GM12878 (cell line): Measurements from ENCODE around the gene DLD. TPM values are rescaled to one million over a fixed set of nuclear protein-coding genes. Genes with fewer than 3 reads are reported as not detected.

Experiments
- ATAC-seq: fragments of 200-7000 bp; cut with Tn5 transposase; 3 replicates; pipeline ENCODE4 v1.9.1; 2020; ENCODE audit warnings: mild to moderate bottlenecking, moderate library complexity
- BruUV-seq: library from RNA; stranded (reverse); fragments of 400-500 nt; replicated peaks from 2 replicates; lab custom pipeline; 2021; lab: Mats Ljungman, UMichigan
- CTCF ChIA-PET: fragments of 300-600 bp; sonication (Branson Sonifier 250); formaldehyde crosslinking; extraction: SDS; loops from one replicate; lab custom pipeline; 2021; ENCODE audit warnings: inconsistent platforms; lab: Yijun Ruan, JAX
- POLR2A ChIA-PET: fragments of 350-600 bp; formaldehyde crosslinking; extraction: SDS; loops from one replicate; lab custom pipeline; 2021; ENCODE audit warnings: inconsistent platforms; lab: Charles Lee
- RAD21 ChIA-PET: fragments of 300-600 bp; sonication (Branson Sonifier 250); formaldehyde crosslinking; loops from one replicate; lab custom pipeline; 2023; ENCODE audit warnings: antibody characterized with exemption; ENCODE audit not compliant: unreplicated experiment; lab: Charles Lee
- SMC1A ChIA-PET: fragments of 300-600 bp; sonication (Branson Sonifier 250); formaldehyde crosslinking; loops from one replicate; lab custom pipeline; 2023; ENCODE audit not compliant: unreplicated experiment, uncharacterized antibody; lab: Charles Lee
- DNase-seq: peaks from one replicate; pipeline ENCODE4 v3.0.0-alpha.2; 2011; ENCODE audit warnings: low read depth, low spot score
- FAIRE-seq: peaks from 3 replicates; lab custom pipeline; 2011; peaks lifted over from hg19 to GRCh38; lab: Jason Lieb, UNC
- H2AFZ ChIP-seq: 2 replicates; pipeline ENCODE4 v1.6.0; 2011; ENCODE audit warnings: low read depth, low read length, control low read depth; ENCODE audit not compliant: control insufficient read depth
- H3K27ac ChIP-seq: 2 replicates; pipeline ENCODE4 v1.5.1; 2011; ENCODE audit warnings: control low read depth; ENCODE audit not compliant: control insufficient read depth, insufficient read depth
- H3K27me3 ChIP-seq, 2 experiments: replicated peaks in 1 of 2; 2 replicates each; pipeline versions ENCODE4 v1.6.0 to v1.6.1; 2011; ENCODE audit warnings: low read length in 1 of 2; ENCODE audit not compliant: control insufficient read depth in 2 of 2, insufficient read depth in 2 of 2
- H3K36me3 ChIP-seq, 2 experiments: 2 replicates each; pipeline ENCODE4 v1.5.1; 2011; ENCODE audit warnings: low read length in 1 of 2; ENCODE audit not compliant: control insufficient read depth in 2 of 2, insufficient read depth in 2 of 2
- H3K4me1 ChIP-seq: 2 replicates; pipeline ENCODE4 v1.6.1; 2011; ENCODE audit warnings: mild to moderate bottlenecking, low read length, moderate library complexity, mixed read lengths; ENCODE audit not compliant: control insufficient read depth, insufficient read depth
- H3K4me2 ChIP-seq: 2 replicates; pipeline ENCODE4 v1.6.0; 2011; ENCODE audit warnings: control low read depth; ENCODE audit not compliant: control insufficient read depth, insufficient read depth
- H3K4me3 ChIP-seq: fragments of 200-600 bp; sonication (generic); 2 replicates; pipeline ENCODE4 v1.5.1; 2016
- H3K79me2 ChIP-seq: 2 replicates; pipeline ENCODE4 v1.6.0; 2011; ENCODE audit warnings: low read length; ENCODE audit not compliant: control insufficient read depth, insufficient read depth
- H3K9ac ChIP-seq: 2 replicates; pipeline ENCODE4 v1.8.0; 2011; ENCODE audit warnings: low read length, control low read depth, mixed read lengths; ENCODE audit not compliant: control insufficient read depth, insufficient read depth
- H3K9me3 ChIP-seq: replicated peaks from 3 replicates; pipeline ENCODE4 v1.5.1; 2011; ENCODE audit warnings: mild to moderate bottlenecking, low read length; ENCODE audit not compliant: control insufficient read depth, insufficient read depth
- H4K20me1 ChIP-seq: 2 replicates; pipeline ENCODE4 v1.6.0; 2011; ENCODE audit not compliant: control insufficient read depth, insufficient read depth
- JUND ChIP-seq: IDR thresholded peaks from 2 replicates; pipeline ENCODE4 v1.6.1; 2012; ENCODE audit warnings: low read depth, mild to moderate bottlenecking, low read length, improper control_type of control experiment, moderate library complexity
- KAT2A ChIP-seq: conservative IDR thresholded peaks from 2 replicates; pipeline ENCODE4 v1.6.1; 2011; ENCODE audit warnings: low read depth, low read length; ENCODE audit not compliant: control insufficient read depth
- MEF2B ChIP-seq: fragments of 450-650 bp; IDR thresholded peaks from 2 replicates; pipeline ENCODE4 v1.6.1; 2018; ENCODE audit warnings: mild to moderate bottlenecking, moderate library complexity; ENCODE audit not compliant: partially characterized antibody, poor library complexity, severe bottlenecking
- MTA3 ChIP-seq: IDR thresholded peaks from 2 replicates; pipeline ENCODE4 v1.6.1; 2012; ENCODE audit warnings: low read length, inconsistent platforms, borderline replicate concordance
- MYB ChIP-seq: fragments of 150-350 bp; IDR thresholded peaks from 2 replicates; pipeline ENCODE4 v1.6.1; 2014; ENCODE audit warnings: mild to moderate bottlenecking, low read depth, low read length, borderline replicate concordance
- NFYA ChIP-seq: IDR thresholded peaks from 2 replicates; pipeline ENCODE4 v1.6.1; 2011; ENCODE audit warnings: low read depth, mild to moderate bottlenecking, low read length, improper control_type of control experiment, borderline replicate concordance
- SIN3A ChIP-seq: IDR thresholded peaks from 2 replicates; pipeline ENCODE4 v1.6.1; 2012; ENCODE audit warnings: low read depth, low read length, improper control_type of control experiment
- SPI1 ChIP-seq: IDR thresholded peaks from 2 replicates; pipeline ENCODE4 v1.6.1; 2011; ENCODE audit warnings: low read depth, mild to moderate bottlenecking, low read length, moderate library complexity, borderline replicate concordance; ENCODE audit not compliant: insufficient read depth
- WGBS: methylation state at CpG from one replicate; pipeline ENCODE4 v1.1.6; 2016; ENCODE audit warnings: low lambda C conversion rate; ENCODE audit not compliant: insufficient replicate concordance, insufficient coverage; ENCODE audit errors: missing lambda C conversion rate; 5-methylcytosine and 5-hydroxymethylcytosine counted together
- in situ Hi-C: fragments of 300-500 bp; cut with MboI; formaldehyde crosslinking; loops from 9 replicates; pipeline ENCODE4 v1.14.3; 2018; ENCODE audit warnings: mixed read lengths
- intact Hi-C: fragments of 100-400 bp; cut with micrococcal nuclease; formaldehyde crosslinking; loops from one replicate; pipeline ENCODE4 v1.14.2; 2022; ENCODE audit not compliant: unreplicated experiment
- polyA plus RNA-seq, 11 experiments: library from polyadenylated mRNA; depleted of rRNA in 4 of 11; unstranded in 6 of 11; stranded (reverse) in 5 of 11; fragments of >200 nt; fragmentation: Nextera tagmentation in 4 of 11; fragmentation: Illumina TruSeq in 1 of 11; extraction: Ambion mirVana in 4 of 11; extraction: Trizol in 1 of 11; gene quantifications; 1 replicate in 1 of 11; 2 replicates in 10 of 11; pipeline versions ENCODE4 v1.2.1 to v1.2.3, GENCODE V29; 2011 to 2016; ENCODE audit warnings: inconsistent platforms in 2 of 11, missing spikeins in 2 of 11, low read depth in 1 of 11
- total RNA-seq, 4 experiments: library from RNA; depleted of rRNA in 3 of 4; stranded (reverse); fragments of >200 nt in 3 of 4; fragmentation: Illumina TruSeq in 1 of 4; extraction: Trizol in 1 of 4; gene quantifications; 2 replicates each; pipeline versions ENCODE4 v1.2.1 to v1.2.3, GENCODE V29; 2013 to 2021
- TF ChIP-seq, protein P1 (sequence below): IDR thresholded peaks from 2 replicates; pipeline ENCODE4 v1.6.1; 2012; ENCODE audit warnings: low read depth, low read length, improper control_type of control experiment
- TF ChIP-seq, protein P2 (sequence below): fragments of 450-650 bp; IDR thresholded peaks from 2 replicates; pipeline ENCODE4 v1.6.1; 2018; ENCODE audit warnings: mild to moderate bottlenecking, low read depth, moderate library complexity; ENCODE audit not compliant: partially characterized antibody
- TF ChIP-seq, protein P3 (sequence below): IDR thresholded peaks from 2 replicates; pipeline ENCODE4 v1.6.1; 2011; ENCODE audit warnings: borderline replicate concordance, low read depth, mild to moderate bottlenecking, moderate library complexity, mixed read lengths, low read length; ENCODE audit not compliant: insufficient read depth; ENCODE audit errors: extremely low read length

DLD gene
- total and polyA plus RNA-seq, 10 of the 15 experiments (the other 5 are each of a cell fraction or from before 2014, with no cell fraction given), result 62.7 to 314 (median 161) TPM

DNA sequence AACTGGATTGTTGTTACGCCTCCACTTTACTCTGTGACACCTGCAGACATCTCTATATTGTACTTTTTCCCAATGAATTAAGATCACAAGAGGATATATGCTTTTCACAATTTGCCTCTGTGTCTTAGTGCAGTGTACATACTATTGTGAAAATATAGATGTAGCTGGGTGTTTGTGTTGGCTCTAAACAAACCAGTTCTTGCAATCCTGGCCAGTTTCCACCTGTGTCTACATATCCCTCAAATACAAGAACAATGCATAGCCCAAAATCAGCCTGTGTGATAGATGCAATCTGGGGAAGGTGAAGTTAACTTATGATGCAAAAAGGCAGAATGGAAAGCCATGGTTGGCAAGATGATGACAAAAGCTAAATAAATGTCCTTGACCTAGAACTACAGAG is 36.5 kb upstream of the DLD start:
- in situ Hi-C loops, result no loop called here
- H3K4me2 ChIP-seq, result no peak overlapping the region
- H3K4me1 ChIP-seq, result no peaks in the 10 kb centered on the region; the same call in 1 of the 2 replicates
- BruUV-seq, result no TSS peak
- no peaks in the 10 kb centered on the region for H3K79me2 ChIP-seq
- H4K20me1 ChIP-seq, result no peaks in the 10 kb centered on the region
- WGBS, result 0% methylated on average over 1 of the region's 1 CpG
- no peak overlapping the region for H2AFZ ChIP-seq
- ChIA-PET RAD21 (no interaction called here), SMC1A (interaction anchor here (1.8 kb wide), 1 partner anchor 20 kb away, joined by 7 read pairs; no protein-coding TSS in a partner anchor), POLR2A (no interaction called here), CTCF (interaction anchor here (1.1 kb wide), 1 partner anchor 20 kb away, joined by 3 read pairs; no protein-coding TSS in a partner anchor)
- ATAC-seq (no peak), FAIRE-seq (no peak), DNase-seq (no peak)
- TF ChIP-seq MYB (no peak), KAT2A (no peak), JUND (no peak), SPI1 (no peak), MEF2B (no peak), MTA3 (no peak), SIN3A (no peak), NFYA (no peak)
- TF ChIP-seq, protein P1, sequence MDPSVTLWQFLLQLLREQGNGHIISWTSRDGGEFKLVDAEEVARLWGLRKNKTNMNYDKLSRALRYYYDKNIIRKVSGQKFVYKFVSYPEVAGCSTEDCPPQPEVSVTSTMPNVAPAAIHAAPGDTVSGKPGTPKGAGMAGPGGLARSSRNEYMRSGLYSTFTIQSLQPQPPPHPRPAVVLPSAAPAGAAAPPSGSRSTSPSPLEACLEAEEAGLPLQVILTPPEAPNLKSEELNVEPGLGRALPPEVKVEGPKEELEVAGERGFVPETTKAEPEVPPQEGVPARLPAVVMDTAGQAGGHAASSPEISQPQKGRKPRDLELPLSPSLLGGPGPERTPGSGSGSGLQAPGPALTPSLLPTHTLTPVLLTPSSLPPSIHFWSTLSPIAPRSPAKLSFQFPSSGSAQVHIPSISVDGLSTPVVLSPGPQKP, result no peak
- TF ChIP-seq, protein P2, sequence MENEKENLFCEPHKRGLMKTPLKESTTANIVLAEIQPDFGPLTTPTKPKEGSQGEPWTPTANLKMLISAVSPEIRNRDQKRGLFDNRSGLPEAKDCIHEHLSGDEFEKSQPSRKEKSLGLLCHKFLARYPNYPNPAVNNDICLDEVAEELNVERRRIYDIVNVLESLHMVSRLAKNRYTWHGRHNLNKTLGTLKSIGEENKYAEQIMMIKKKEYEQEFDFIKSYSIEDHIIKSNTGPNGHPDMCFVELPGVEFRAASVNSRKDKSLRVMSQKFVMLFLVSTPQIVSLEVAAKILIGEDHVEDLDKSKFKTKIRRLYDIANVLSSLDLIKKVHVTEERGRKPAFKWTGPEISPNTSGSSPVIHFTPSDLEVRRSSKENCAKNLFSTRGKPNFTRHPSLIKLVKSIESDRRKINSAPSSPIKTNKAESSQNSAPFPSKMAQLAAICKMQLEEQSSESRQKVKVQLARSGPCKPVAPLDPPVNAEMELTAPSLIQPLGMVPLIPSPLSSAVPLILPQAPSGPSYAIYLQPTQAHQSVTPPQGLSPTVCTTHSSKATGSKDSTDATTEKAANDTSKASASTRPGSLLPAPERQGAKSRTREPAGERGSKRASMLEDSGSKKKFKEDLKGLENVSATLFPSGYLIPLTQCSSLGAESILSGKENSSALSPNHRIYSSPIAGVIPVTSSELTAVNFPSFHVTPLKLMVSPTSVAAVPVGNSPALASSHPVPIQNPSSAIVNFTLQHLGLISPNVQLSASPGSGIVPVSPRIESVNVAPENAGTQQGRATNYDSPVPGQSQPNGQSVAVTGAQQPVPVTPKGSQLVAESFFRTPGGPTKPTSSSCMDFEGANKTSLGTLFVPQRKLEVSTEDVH, result no peak
- TF ChIP-seq, protein P3, sequence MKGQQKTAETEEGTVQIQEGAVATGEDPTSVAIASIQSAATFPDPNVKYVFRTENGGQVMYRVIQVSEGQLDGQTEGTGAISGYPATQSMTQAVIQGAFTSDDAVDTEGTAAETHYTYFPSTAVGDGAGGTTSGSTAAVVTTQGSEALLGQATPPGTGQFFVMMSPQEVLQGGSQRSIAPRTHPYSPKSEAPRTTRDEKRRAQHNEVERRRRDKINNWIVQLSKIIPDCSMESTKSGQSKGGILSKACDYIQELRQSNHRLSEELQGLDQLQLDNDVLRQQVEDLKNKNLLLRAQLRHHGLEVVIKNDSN, result no peak
- H3K36me3 ChIP-seq, result no peaks in the 10 kb centered on the region
- intact Hi-C loops, result no loop called here
- H3K27me3 ChIP-seq, result no peaks in the 10 kb centered on the region; a peak in 1 of 4 replicates
- H3K9me3 ChIP-seq, result no peaks in the 10 kb centered on the region; the same call in 2 of the 3 replicates
- no peak overlapping the region for H3K9ac ChIP-seq
- no peak overlapping the region for H3K27ac ChIP-seq
- no peak overlapping the region for H3K4me3 ChIP-seq
